ENCODE results near the gene RHOJ. TPM values are rescaled to one million over a fixed set of nuclear protein-coding genes. Genes with fewer than 3 reads are reported as not detected.
"Not testable (repeated sequence)": the region's sequence is repeated elsewhere in the genome, so short reads cannot be mapped to it uniquely, and the experiment has no call there.

The RHOJ gene
- total and polyA plus RNA-seq, 2 of the 4 experiments (the other 2 are of a cell fraction), result 9.5 to 33.9 TPM

GRCh38 chr14:63165267-63165666 is 39.0 kb upstream of the RHOJ start:
- in situ Hi-C loops (cut with MboI; ENCODE audit: low sequenced_read_pairs); BruUV-seq (replicated peaks): not testable (repeated sequence)

More at GRCh38 chr14:63165267-63165666, 39.0 kb upstream of the RHOJ start:
- H3K27ac ChIP-seq (ENCODE audit: insufficient read depth, low read length); H3K9me1 ChIP-seq (ENCODE audit: insufficient read depth, low read length); intact Hi-C loops (cut with micrococcal nuclease); H3K14ac ChIP-seq (replicated peaks; ENCODE audit: low read depth, low read length); H4K5ac ChIP-seq (ENCODE audit: low read depth, low read length); H3K4me1 ChIP-seq (ENCODE audit: control insufficient read depth, insufficient read depth, low read length); H3K9me3 ChIP-seq (ENCODE audit: control insufficient read depth, insufficient read depth, low read length); POLR2A ChIA-PET (ENCODE audit: unreplicated experiment); H4K91ac ChIP-seq (ENCODE audit: insufficient read depth, low read depth, low read length); H3K4ac ChIP-seq (ENCODE audit: low read depth, low read length); H2AK5ac ChIP-seq (ENCODE audit: low read depth, low read length); H3K36me3 ChIP-seq (ENCODE audit: control insufficient read depth, insufficient read depth, low read length); H2BK5ac ChIP-seq (ENCODE audit: low read depth, low read length, poor library complexity, severe bottlenecking); H3K56ac ChIP-seq (ENCODE audit: extremely low read depth, insufficient read depth, low read length); H3K4me3 ChIP-seq (ENCODE audit: insufficient read depth, low read depth, low read length); H2BK20ac ChIP-seq (ENCODE audit: low read depth, low read length); H2AK9ac ChIP-seq (replicated peaks; ENCODE audit: low read depth, low read length, poor library complexity); H3K4me2 ChIP-seq (ENCODE audit: low read depth, low read length); CTCF ChIA-PET; ATAC-seq (ENCODE audit: low read depth); H3K9ac ChIP-seq (ENCODE audit: low read depth, low read length); DNase-seq; H3K18ac ChIP-seq (ENCODE audit: low read depth, low read length); H3K27me3 ChIP-seq (ENCODE audit: control insufficient read depth, insufficient read depth, low read length); H4K20me1 ChIP-seq (ENCODE audit: insufficient read depth, low read length); H3K23ac ChIP-seq (ENCODE audit: low read depth, low read length); H3K79me1 ChIP-seq (ENCODE audit: low read depth in 1 of 2, low read length in 2 of 2); H4K8ac ChIP-seq (ENCODE audit: low read depth in 2 of 2, low read length in 2 of 2); H2BK120ac ChIP-seq (ENCODE audit: low read depth, low read length); H2AFZ ChIP-seq (replicated peaks; ENCODE audit: low read length, poor library complexity); dilution Hi-C loops (cut with HindIII; ENCODE audit: low sequenced_read_pairs, unreplicated experiment); H2BK15ac ChIP-seq (ENCODE audit: low read depth, low read length): not testable (repeated sequence)
- 100% methylated on average over 2 of the region's 23 CpGs; no CpG with 5 or more reads in 1 of the 2 experiments for whole genome bisulfite sequencing, 2 experiments (ENCODE audit: extremely low coverage in 2 of 2, insufficient read length in 1 of 2)

Data from IMR-90 (cell line).